HG03095 (cell line): ENCODE results near the gene RIC8A.
A peak's percentile ranks its signal among the peaks of the same experiment; 100 is the strongest.
"Not testable (repeated sequence)": the region's sequence is repeated elsewhere in the genome, so short reads cannot be mapped to it uniquely, and the experiment has no call there.

Experiments used
- ATAC-seq: cut with Tn5 transposase; IDR thresholded peaks from one replicate; pipeline ENCODE4 v1.9.1; 2021; ENCODE audit warnings: moderate library complexity; ENCODE audit not compliant: unreplicated experiment

Gene RIC8A

DNA sequence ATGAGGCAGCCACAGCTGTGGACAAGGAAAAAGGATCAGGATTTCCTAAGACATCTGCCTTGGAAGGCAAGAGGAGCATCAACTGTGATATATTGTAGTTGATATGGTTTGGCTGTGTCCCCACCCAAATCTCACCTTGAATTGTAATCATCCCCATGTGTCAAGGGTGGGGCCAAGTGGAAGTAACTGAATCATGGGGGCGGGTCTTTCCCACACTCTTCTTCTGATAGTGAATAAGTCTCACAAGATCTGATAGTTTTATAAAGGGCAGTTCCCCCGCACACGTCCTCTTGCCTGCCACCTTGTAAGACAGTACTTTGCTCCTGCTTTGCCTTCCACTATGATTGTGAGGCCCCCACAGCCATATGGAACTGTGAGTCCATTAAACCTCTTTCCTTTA is 10.2 kb downstream of the RIC8A start:
- no peak for ATAC-seq

- no peak for ATAC-seq
Observed at GRCh38 chr11:218815-219593, 11.5 kb downstream of the RIC8A start.

- not testable (repeated sequence) for ATAC-seq
Observed at GRCh38 chr11:220641-221215, 13.2 kb downstream of the RIC8A start.

DNA sequence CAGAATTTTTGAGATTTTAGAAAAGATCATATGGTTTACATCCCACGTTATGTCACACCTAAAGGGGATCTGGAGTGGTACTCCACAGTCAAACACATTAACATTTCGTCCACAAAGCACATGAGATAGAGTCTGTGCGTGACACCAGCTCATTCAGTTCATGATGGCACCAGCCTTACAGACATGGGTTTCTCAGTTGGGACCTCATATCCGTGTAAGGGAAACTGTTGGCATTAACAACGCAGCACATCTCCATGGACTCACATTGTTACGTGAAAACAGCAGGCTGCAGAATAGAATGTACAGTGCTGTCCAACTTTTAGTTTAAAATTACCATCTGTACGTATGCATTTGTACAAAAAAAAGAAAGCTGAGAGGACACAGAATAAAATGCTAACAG is 14.0 kb downstream of the RIC8A start:
- no peak for ATAC-seq

DNA sequence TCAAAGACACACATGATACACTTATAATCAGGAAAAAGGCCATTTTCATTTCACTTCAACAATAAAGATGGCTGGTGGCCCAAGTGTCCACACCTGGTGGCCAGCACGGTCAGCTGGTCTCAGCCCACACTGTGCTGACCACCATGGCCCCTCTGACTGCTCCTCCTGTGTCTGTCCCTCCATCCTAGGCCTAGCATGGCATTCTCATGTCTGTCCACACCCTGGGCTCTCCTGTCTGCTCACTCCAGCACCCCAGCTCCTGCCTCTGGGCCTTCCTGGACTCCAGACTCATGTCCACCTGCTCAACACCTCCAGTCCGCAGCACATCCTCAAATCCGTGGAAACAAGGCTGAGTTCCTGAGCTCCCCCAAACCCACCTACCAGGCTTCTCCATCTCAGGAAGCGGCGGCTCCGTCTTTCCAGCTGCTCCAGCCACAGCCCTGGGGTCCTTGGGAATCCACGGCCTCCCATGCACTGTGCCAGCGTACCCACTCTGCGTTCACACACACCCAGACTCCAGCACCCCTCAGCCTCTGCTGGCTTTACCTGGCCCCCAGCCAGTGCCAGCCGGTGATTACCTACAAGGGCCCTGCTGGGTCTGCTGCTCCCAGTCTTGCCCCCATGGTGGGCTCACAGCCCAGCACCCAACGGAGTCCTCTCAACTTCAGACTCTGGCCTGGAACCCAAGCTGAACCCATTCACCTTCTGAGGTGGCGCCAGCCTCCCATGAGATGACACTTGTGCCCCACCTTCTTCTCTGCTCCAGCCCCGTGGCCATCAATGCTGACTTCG is 14.7 kb downstream of the RIC8A start:
- no peak for ATAC-seq

GRCh38 chr11:223026-223789 is 15.7 kb downstream of the RIC8A start:
- ATAC-seq = no peak

GRCh38 chr11:223884-224283 is 16.4 kb downstream of the RIC8A start:
- ATAC-seq = no peak

- no peak for ATAC-seq
Observed at GRCh38 chr11:224424-224823, 16.9 kb downstream of the RIC8A start.

DNA sequence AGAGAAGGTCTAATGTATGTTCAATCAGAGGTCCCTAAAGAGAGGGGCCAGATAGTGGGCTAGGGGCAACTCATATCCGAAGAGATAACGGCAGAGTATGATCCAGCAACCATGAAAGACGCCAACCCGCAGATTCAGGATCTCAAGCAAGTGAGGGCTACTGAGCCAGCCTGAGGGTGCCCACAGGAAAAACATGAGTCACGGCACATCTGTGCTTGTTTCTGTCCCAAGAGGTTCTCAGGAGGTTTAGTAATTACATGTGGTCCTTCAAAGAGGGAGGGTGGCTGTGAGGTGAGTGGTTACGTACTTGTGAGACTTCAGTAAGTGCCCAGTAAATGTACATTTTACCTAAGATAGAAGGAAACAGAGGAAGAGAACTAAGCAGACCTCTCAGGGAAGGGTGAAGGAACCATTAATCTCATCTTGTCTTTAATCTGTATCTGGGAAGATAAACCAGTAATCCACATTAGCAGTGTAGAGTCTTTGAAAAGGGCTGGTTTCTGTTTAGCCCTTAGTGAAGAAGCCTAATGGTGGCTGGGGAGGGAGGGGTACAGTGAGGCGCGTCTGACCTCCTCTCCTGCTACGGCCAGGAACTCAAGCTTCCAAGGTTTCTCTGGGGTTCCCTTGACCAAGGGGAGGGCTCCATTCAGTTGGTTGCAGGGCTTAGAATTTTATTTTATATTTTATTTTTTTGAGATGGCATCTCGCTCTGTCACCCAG is 18.4 kb downstream of the RIC8A start:
- no peak for ATAC-seq

- ATAC-seq = no peak
Observed at GRCh38 chr11:227824-228379, 20.4 kb downstream of the RIC8A start.

DNA sequence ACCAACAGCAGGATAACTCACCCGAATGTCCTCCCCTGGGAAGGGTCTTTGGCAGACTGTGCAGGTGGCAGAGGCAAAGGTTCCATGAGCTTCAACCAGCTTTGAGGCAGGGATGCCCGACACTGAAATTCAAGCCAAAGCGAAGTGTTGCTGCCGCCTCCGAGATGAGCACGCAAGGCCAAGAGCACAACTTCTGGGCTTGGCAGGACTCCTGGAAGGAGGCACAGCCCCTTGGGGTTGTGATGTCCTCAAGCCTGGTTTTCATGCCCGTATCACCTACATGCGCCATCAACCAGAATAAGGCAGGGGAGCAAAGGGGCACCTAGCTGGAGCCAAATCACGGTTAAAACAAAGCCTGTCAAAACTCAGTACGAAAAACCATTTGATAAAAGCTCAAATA is 22.9 kb downstream of the RIC8A start:
- no peak for ATAC-seq

GRCh38 chr11:232783-233565 is 25.5 kb downstream of the RIC8A start:
- no peak for ATAC-seq

DNA sequence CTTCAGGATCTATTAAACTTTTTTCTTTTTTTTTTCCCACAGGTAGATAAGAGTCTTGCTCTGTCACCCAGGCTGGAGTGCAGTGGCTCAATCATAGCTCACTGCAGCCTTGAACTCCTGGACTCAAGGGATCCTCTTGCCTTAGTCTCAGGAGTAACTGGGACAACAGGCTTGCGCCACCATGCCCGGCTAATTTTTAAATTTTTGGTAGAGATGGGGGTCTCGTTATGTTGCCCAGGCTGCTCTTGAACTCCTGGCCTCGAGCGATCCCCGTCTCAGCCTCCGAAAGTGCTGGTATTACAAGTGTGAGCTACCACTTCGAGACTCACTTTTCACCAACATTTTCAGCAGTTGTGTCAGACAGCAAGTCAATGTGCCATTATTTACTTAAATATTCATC is 27.7 kb downstream of the RIC8A start:
- no peak for ATAC-seq

DNA sequence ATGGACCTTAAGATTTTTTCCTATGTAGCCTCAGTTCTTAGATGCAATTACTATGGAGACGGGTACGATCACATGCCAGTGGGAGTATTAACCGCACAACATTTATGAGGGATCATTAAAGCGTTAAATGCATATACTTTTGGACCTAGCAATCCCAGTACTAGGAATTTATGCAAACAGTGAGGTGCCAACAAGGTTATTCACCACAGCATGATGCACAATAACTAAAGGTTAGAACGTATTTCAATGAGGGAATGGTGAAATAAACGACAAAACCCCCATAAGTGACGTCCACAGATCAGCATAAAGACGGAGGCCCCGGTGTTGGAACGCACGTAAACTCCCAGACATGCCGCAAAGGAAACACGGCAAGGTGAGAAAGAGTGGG is 28.1 kb downstream of the RIC8A start:
- ATAC-seq = no peak

GRCh38 chr11:235997-236773 is 28.7 kb downstream of the RIC8A start, which contains the start of gene SIRT3:
Gene SIRT3, minus strand, starts transcription at chr11:236342. Its CDS starts 14 bp downstream, at chr11:236328.
- peak; percentile 65 for ATAC-seq

- peak; percentile 73 for ATAC-seq
Observed at GRCh38 chr11:236774-237767, 29.6 kb downstream of the RIC8A start, which contains the start of gene PSMD13. Gene PSMD13, plus strand, starts transcription at chr11:236976. Its CDS starts 74 bp downstream, at chr11:237050.

- ATAC-seq = not testable (repeated sequence)
Observed at GRCh38 chr11:238346-238745, 30.8 kb downstream of the RIC8A start.
